HEK293 (cell line): ENCODE measurements around the gene LRFN3.

ENCODE experiments used
- CTCF ChIA-PET: fragments of 350-600 bp; formaldehyde crosslinking; extraction: SDS; loops from one replicate; lab custom pipeline; 2021; ENCODE audit warnings: antibody characterized with exemption; lab: Yijun Ruan, JAX
- POLR2A ChIA-PET: fragments of 300-600 bp; formaldehyde crosslinking; extraction: SDS; loops from one replicate; lab custom pipeline; 2020; ENCODE audit warnings: antibody characterized with exemption, inconsistent platforms; lab: Yijun Ruan, JAX
- H3K27ac ChIP-seq: fragments of 200-500 bp; sonication (Bioruptor generic); 2 replicates; pipeline ENCODE4 v1.5.1; 2014; ENCODE audit warnings: low read depth, low read length, control low read depth, inconsistent platforms; ENCODE audit errors: extremely low read depth
- H3K36me3 ChIP-seq, 2 experiments: fragments of 200-500 bp in 1 of 2; sonication (Bioruptor generic) in 1 of 2; 1 replicate in 1 of 2; 2 replicates in 1 of 2; pipeline ENCODE4 v1.5.1; 2014 to 2017; ENCODE audit warnings: inconsistent platforms in 2 of 2, low read length in 2 of 2; ENCODE audit not compliant: control insufficient read depth in 2 of 2, insufficient read depth in 1 of 2
- H3K4me1 ChIP-seq: fragments of 200-500 bp; sonication (Bioruptor generic); 2 replicates; pipeline ENCODE4 v1.5.1; 2014; ENCODE audit warnings: mild to moderate bottlenecking, low read length, inconsistent platforms; ENCODE audit not compliant: control insufficient read depth, insufficient read depth
- H3K4me3 ChIP-seq: 2 replicates; pipeline ENCODE4 v1.5.1; 2011; ENCODE audit warnings: low read depth, mild to moderate bottlenecking, control low read depth, low read length, moderate library complexity
- H3K9me3 ChIP-seq: fragments of 200-500 bp; sonication (Bioruptor generic); 2 replicates; pipeline ENCODE4 v1.5.1; 2014; ENCODE audit warnings: low read depth, low read length, inconsistent platforms; ENCODE audit not compliant: control insufficient read depth, insufficient read depth
- BCL11A ChIP-seq: fragments of 450-650 bp; formaldehyde crosslinking; IDR thresholded peaks from 2 replicates; pipeline ENCODE4 v1.5.1; 2016; ENCODE audit warnings: low read depth, missing biosample characterization, missing genetic modification characterization
- GFI1B ChIP-seq: fragments of 450-650 bp; formaldehyde crosslinking; IDR thresholded peaks from 2 replicates; pipeline ENCODE4 v1.5.1; 2016; ENCODE audit warnings: missing biosample characterization, missing genetic modification characterization
- GLI2 ChIP-seq: fragments of 450-650 bp; formaldehyde crosslinking; IDR thresholded peaks from 2 replicates; pipeline ENCODE4; 2017; ENCODE audit warnings: missing biosample characterization, missing genetic modification characterization, low read depth, borderline replicate concordance
- HOXC10 ChIP-seq: sonication (generic); formaldehyde crosslinking; IDR thresholded peaks from 2 replicates; pipeline ENCODE4 v1.8.1; 2023; ENCODE audit warnings: mild to moderate bottlenecking, missing genetic modification reagents
- HOXD13 ChIP-seq: sonication (generic); formaldehyde crosslinking; IDR thresholded peaks from 2 replicates; pipeline ENCODE4 v1.8.0; 2022; ENCODE audit warnings: missing genetic modification reagents, borderline replicate concordance
- INSM2 ChIP-seq: fragments of 450-650 bp; formaldehyde crosslinking; IDR thresholded peaks from 2 replicates; pipeline ENCODE4 v1.5.1; 2016; ENCODE audit warnings: missing biosample characterization, missing genetic modification characterization
- KLF10 ChIP-seq: fragments of 450-650 bp; IDR thresholded peaks from 2 replicates; pipeline ENCODE4 v1.5.1; 2018; ENCODE audit warnings: missing biosample characterization, mild to moderate bottlenecking, missing genetic modification characterization
- REPIN1 ChIP-seq: fragments of 450-650 bp; formaldehyde crosslinking; IDR thresholded peaks from 2 replicates; pipeline ENCODE4 v1.5.1; 2017; ENCODE audit warnings: missing biosample characterization, missing genetic modification characterization, low read depth
- ZBTB49 ChIP-seq: fragments of 450-650 bp; formaldehyde crosslinking; IDR thresholded peaks from 2 replicates; pipeline ENCODE4 v1.5.1; 2016; ENCODE audit warnings: missing biosample characterization, missing genetic modification characterization, low read depth
- ZBTB7A ChIP-seq: fragments of 450-650 bp; formaldehyde crosslinking; IDR thresholded peaks from 2 replicates; pipeline ENCODE4 v1.5.1; 2016; ENCODE audit warnings: low read depth, missing biosample characterization, missing genetic modification characterization
- ZFP41 ChIP-seq: fragments of 450-650 bp; formaldehyde crosslinking; IDR thresholded peaks from 2 replicates; pipeline ENCODE4 v1.5.1; 2016; ENCODE audit warnings: missing biosample characterization, missing genetic modification characterization, borderline replicate concordance
- ZNF10 ChIP-seq: fragments of 450-650 bp; formaldehyde crosslinking; IDR thresholded peaks from 2 replicates; pipeline ENCODE4 v1.5.1; 2017; ENCODE audit warnings: missing biosample characterization, missing genetic modification characterization
- ZNF146 ChIP-seq: fragments of 450-650 bp; formaldehyde crosslinking; IDR thresholded peaks from 2 replicates; pipeline ENCODE4 v1.5.1; 2016; ENCODE audit warnings: missing biosample characterization, missing genetic modification characterization
- ZNF169 ChIP-seq: fragments of 450-650 bp; formaldehyde crosslinking; IDR thresholded peaks from 2 replicates; pipeline ENCODE4 v1.5.1; 2016; ENCODE audit warnings: missing biosample characterization, missing genetic modification characterization
- ZNF239 ChIP-seq: fragments of 450-650 bp; formaldehyde crosslinking; IDR thresholded peaks from 2 replicates; pipeline ENCODE4 v1.5.1; 2016; ENCODE audit warnings: missing biosample characterization, missing genetic modification characterization
- ZNF433 ChIP-seq: fragments of 450-650 bp; formaldehyde crosslinking; IDR thresholded peaks from 2 replicates; pipeline ENCODE4 v1.5.1; 2016; ENCODE audit warnings: missing biosample characterization, missing genetic modification characterization, low read depth
- ZNF621 ChIP-seq: fragments of 450-650 bp; formaldehyde crosslinking; IDR thresholded peaks from 2 replicates; pipeline ENCODE4 v1.5.1; 2017; ENCODE audit warnings: missing biosample characterization, missing genetic modification characterization
- ZNF747 ChIP-seq: fragments of 450-650 bp; formaldehyde crosslinking; IDR thresholded peaks from 2 replicates; pipeline ENCODE4 v1.5.1; 2016; ENCODE audit warnings: missing biosample characterization, missing genetic modification characterization
- ZNF830 ChIP-seq: fragments of 450-650 bp; IDR thresholded peaks from 2 replicates; pipeline ENCODE4 v1.5.0; 2018; ENCODE audit warnings: missing biosample characterization, missing genetic modification characterization, low read depth, mild to moderate bottlenecking, moderate library complexity
- TF ChIP-seq, protein P1 (sequence below): fragments of 450-650 bp; formaldehyde crosslinking; IDR thresholded peaks from 2 replicates; pipeline ENCODE4 v1.5.1; 2016; ENCODE audit warnings: missing biosample characterization, missing genetic modification characterization
- TF ChIP-seq, protein P2 (sequence below): fragments of 450-650 bp; formaldehyde crosslinking; IDR thresholded peaks from 2 replicates; pipeline ENCODE4; 2016; ENCODE audit warnings: missing biosample characterization, missing genetic modification characterization
- TF ChIP-seq, protein P3 (sequence below): fragments of 450-650 bp; formaldehyde crosslinking; IDR thresholded peaks from 2 replicates; pipeline ENCODE4 v1.5.1; 2016; ENCODE audit warnings: missing biosample characterization, missing genetic modification characterization
- TF ChIP-seq, protein P4 (sequence below): fragments of 450-650 bp; formaldehyde crosslinking; IDR thresholded peaks from 2 replicates; pipeline ENCODE4 v1.5.1; 2016; ENCODE audit warnings: missing biosample characterization, missing genetic modification characterization
- TF ChIP-seq, protein P5 (sequence below): fragments of 450-650 bp; formaldehyde crosslinking; IDR thresholded peaks from 2 replicates; pipeline ENCODE4 v1.5.1; 2016; ENCODE audit warnings: missing biosample characterization, missing genetic modification characterization

LRFN3 gene

GRCh38 chr19:35889370-35890112, 46.6 kb upstream of the LRFN3 start:
- ChIA-PET POLR2A (interaction anchor here (0.7 to 1.2 kb wide), 2 partner anchors 14 to 42 kb away, joined by 3 read pairs; no protein-coding TSS in a partner anchor), CTCF (no interaction called here)
- Histone ChIP-seq H3K27ac (no peak overlapping the region), H3K4me1 (no peaks in the 10 kb centered on the region), H3K9me3 (no peaks in the 10 kb centered on the region), H3K4me3 (no peak overlapping the region), H3K36me3 (peaks cover 60 to 70% of the 10 kb centered on the region in 2 experiments)
- 0 out of 2 replicates have a peak, but pooled peaks have one; percentile 21 for TF ChIP-seq GFI1B
- TF ChIP-seq, protein P1, sequence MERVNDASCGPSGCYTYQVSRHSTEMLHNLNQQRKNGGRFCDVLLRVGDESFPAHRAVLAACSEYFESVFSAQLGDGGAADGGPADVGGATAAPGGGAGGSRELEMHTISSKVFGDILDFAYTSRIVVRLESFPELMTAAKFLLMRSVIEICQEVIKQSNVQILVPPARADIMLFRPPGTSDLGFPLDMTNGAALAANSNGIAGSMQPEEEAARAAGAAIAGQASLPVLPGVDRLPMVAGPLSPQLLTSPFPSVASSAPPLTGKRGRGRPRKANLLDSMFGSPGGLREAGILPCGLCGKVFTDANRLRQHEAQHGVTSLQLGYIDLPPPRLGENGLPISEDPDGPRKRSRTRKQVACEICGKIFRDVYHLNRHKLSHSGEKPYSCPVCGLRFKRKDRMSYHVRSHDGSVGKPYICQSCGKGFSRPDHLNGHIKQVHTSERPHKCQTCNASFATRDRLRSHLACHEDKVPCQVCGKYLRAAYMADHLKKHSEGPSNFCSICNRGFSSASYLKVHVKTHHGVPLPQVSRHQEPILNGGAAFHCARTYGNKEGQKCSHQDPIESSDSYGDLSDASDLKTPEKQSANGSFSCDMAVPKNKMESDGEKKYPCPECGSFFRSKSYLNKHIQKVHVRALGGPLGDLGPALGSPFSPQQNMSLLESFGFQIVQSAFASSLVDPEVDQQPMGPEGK = 0 out of 2 replicates have a peak, but pooled peaks have one; percentile 15
- no peak for TF ChIP-seq ZNF10
- no peak for TF ChIP-seq KLF10 (tag by site-specific recombination)
- no peak for TF ChIP-seq ZNF146
- TF ChIP-seq, protein P2, sequence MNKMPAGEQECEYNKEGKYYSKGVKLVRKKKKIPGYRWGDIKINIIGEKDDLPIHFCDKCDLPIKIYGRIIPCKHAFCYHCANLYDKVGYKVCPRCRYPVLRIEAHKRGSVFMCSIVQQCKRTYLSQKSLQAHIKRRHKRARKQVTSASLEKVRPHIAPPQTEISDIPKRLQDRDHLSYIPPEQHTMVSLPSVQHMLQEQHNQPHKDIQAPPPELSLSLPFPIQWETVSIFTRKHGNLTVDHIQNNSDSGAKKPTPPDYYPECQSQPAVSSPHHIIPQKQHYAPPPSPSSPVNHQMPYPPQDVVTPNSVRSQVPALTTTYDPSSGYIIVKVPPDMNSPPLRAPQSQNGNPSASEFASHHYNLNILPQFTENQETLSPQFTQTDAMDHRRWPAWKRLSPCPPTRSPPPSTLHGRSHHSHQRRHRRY = no peak
- no peak for TF ChIP-seq ZBTB49
- TF ChIP-seq ZBTB7A (tag by site-specific recombination) = peak; percentile 72; the same call in 1 of the 2 replicates
- no peak for TF ChIP-seq GLI2
- TF ChIP-seq, protein P3, sequence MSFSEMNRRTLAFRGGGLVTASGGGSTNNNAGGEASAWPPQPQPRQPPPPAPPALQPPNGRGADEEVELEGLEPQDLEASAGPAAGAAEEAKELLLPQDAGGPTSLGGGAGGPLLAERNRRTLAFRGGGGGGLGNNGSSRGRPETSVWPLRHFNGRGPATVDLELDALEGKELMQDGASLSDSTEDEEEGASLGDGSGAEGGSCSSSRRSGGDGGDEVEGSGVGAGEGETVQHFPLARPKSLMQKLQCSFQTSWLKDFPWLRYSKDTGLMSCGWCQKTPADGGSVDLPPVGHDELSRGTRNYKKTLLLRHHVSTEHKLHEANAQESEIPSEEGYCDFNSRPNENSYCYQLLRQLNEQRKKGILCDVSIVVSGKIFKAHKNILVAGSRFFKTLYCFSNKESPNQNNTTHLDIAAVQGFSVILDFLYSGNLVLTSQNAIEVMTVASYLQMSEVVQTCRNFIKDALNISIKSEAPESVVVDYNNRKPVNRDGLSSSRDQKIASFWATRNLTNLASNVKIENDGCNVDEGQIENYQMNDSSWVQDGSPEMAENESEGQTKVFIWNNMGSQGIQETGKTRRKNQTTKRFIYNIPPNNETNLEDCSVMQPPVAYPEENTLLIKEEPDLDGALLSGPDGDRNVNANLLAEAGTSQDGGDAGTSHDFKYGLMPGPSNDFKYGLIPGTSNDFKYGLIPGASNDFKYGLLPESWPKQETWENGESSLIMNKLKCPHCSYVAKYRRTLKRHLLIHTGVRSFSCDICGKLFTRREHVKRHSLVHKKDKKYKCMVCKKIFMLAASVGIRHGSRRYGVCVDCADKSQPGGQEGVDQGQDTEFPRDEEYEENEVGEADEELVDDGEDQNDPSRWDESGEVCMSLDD (tag by site-specific recombination) = 0 out of 2 replicates have a peak, but pooled peaks have one; percentile 54
- 0 out of 2 replicates have a peak, but pooled peaks have one; percentile 44 for TF ChIP-seq ZNF239 (tag by site-specific recombination)
- no peak for TF ChIP-seq ZNF747 (tag by site-specific recombination)
- 0 out of 2 replicates have a peak, but pooled peaks have one; percentile 22 for TF ChIP-seq ZNF621 (tag by site-specific recombination)
- no peak for TF ChIP-seq ZFP41
- TF ChIP-seq, protein P4, sequence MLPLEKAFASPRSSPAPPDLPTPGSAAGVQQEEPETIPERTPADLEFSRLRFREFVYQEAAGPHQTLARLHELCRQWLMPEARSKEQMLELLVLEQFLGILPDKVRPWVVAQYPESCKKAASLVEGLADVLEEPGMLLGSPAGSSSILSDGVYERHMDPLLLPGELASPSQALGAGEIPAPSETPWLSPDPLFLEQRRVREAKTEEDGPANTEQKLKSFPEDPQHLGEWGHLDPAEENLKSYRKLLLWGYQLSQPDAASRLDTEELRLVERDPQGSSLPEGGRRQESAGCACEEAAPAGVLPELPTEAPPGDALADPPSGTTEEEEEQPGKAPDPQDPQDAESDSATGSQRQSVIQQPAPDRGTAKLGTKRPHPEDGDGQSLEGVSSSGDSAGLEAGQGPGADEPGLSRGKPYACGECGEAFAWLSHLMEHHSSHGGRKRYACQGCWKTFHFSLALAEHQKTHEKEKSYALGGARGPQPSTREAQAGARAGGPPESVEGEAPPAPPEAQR (tag by site-specific recombination) = no peak
- no peak for TF ChIP-seq REPIN1 (tag by site-specific recombination)
- TF ChIP-seq HOXD13 (CRISPR knock-in tag) = no peak
- TF ChIP-seq ZNF433 (tag by site-specific recombination) = no peak
- TF ChIP-seq HOXC10 (CRISPR knock-in tag) = no peak
- TF ChIP-seq INSM2 = no peak
- TF ChIP-seq, protein P5, sequence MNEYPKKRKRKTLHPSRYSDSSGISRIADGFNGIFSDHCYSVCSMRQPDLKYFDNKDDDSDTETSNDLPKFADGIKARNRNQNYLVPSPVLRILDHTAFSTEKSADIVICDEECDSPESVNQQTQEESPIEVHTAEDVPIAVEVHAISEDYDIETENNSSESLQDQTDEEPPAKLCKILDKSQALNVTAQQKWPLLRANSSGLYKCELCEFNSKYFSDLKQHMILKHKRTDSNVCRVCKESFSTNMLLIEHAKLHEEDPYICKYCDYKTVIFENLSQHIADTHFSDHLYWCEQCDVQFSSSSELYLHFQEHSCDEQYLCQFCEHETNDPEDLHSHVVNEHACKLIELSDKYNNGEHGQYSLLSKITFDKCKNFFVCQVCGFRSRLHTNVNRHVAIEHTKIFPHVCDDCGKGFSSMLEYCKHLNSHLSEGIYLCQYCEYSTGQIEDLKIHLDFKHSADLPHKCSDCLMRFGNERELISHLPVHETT (tag by site-specific recombination) = no peak
- TF ChIP-seq ZNF169 = no peak
- TF ChIP-seq ZNF830 (tag by site-specific recombination) = no peak
- peak; percentile 99 for TF ChIP-seq BCL11A (tag by site-specific recombination)
